Sigmoid colon (tissue), 4 donors: ENCODE results near the gene SIRPA.

Experiments
- CTCF ChIP-seq, 4 experiments: fragments of 450-650 bp in 3 of 4; fragments of 200-600 bp in 1 of 4; IDR thresholded peaks; one replicate each; pipeline ENCODE4 v1.5.1; 2016 to 2019; ENCODE audit warnings: antibody characterized with exemption in 4 of 4, mild to moderate bottlenecking in 3 of 4, moderate library complexity in 2 of 4
- POLR2A ChIP-seq, 2 donors: fragments of 450-650 bp; IDR thresholded peaks; one replicate each; pipeline ENCODE4 v1.6.1; 2016; ENCODE audit warnings: antibody characterized with exemption in 2 of 2, mild to moderate bottlenecking in 2 of 2, moderate library complexity in 2 of 2
- POLR2AphosphoS5 ChIP-seq, 4 donors: sonication (generic); formaldehyde crosslinking; IDR thresholded peaks; one replicate each; pipeline ENCODE4 v1.6.1; 2017; ENCODE audit warnings: antibody characterized with exemption in 4 of 4

GRCh38 chr20:1953621-1954020 is 58.4 kb downstream of the SIRPA start:
- no peak for TF ChIP-seq POLR2A (IDR thresholded peaks at IDR 0.05)
- TF ChIP-seq CTCF (IDR thresholded peaks at IDR 0.05) = no peak
- no peak for TF ChIP-seq POLR2AphosphoS5 (IDR thresholded peaks at IDR 0.05)
